IMR-90 (cell line): Measurements from ENCODE around the gene HYAL1.

Experiments
- CEBPB ChIP-seq: IDR thresholded peaks from 2 replicates; pipeline ENCODE4 v1.6.1; 2012; ENCODE audit warnings: low read depth, low read length, improper control_type of control experiment
- CHD1 ChIP-seq: IDR thresholded peaks from 2 replicates; pipeline ENCODE4 v1.6.1; 2012; ENCODE audit warnings: low read depth, low read length, improper control_type of control experiment
- CTCF ChIP-seq: conservative IDR thresholded peaks from 2 replicates; pipeline ENCODE4 v1.5.1; 2012; ENCODE audit warnings: mild to moderate bottlenecking, low read depth, low read length, improper control_type of control experiment
- FOS ChIP-seq: fragments of 150-350 bp; IDR thresholded peaks from 2 replicates; pipeline ENCODE4 v1.6.1; 2016; ENCODE audit warnings: low read depth, low read length
- MAZ ChIP-seq: IDR thresholded peaks from 2 replicates; pipeline ENCODE4 v1.6.1; 2012; ENCODE audit warnings: low read depth, mild to moderate bottlenecking, low read length, improper control_type of control experiment, moderate library complexity, borderline replicate concordance
- MXI1 ChIP-seq: IDR thresholded peaks from 2 replicates; pipeline ENCODE4 v1.6.1; 2012; ENCODE audit warnings: low read depth, mild to moderate bottlenecking, low read length, moderate library complexity, borderline replicate concordance
- POLR2A ChIP-seq: IDR thresholded peaks from 2 replicates; pipeline ENCODE4 v1.6.1; 2012; ENCODE audit warnings: mild to moderate bottlenecking, low read depth, low read length
- RCOR1 ChIP-seq: IDR thresholded peaks from 2 replicates; pipeline ENCODE4 v1.6.1; 2012; ENCODE audit warnings: mild to moderate bottlenecking, low read length, improper control_type of control experiment; ENCODE audit not compliant: insufficient replicate concordance
- RFX5 ChIP-seq: IDR thresholded peaks from 2 replicates; pipeline ENCODE4 v1.8.0; 2012; ENCODE audit warnings: low read depth, mild to moderate bottlenecking, low read length, moderate library complexity
- SMC3 ChIP-seq: fragments of 150-350 bp; IDR thresholded peaks from 2 replicates; pipeline ENCODE4 v1.6.1; 2016; ENCODE audit warnings: low read depth, mild to moderate bottlenecking, antibody characterized with exemption, low read length, moderate library complexity
- USF2 ChIP-seq: fragments of 150-350 bp; IDR thresholded peaks from 2 replicates; pipeline ENCODE4 v1.6.1; 2017; ENCODE audit warnings: mild to moderate bottlenecking, antibody characterized with exemption, low read length, low read depth

GRCh38 chr3:50314816-50315215, 11.4 kb upstream of the HYAL1 start:
- TF ChIP-seq FOS, result no peak
- no peak for TF ChIP-seq CHD1
- TF ChIP-seq USF2, result no peak
- no peak for TF ChIP-seq CTCF
- no peak for TF ChIP-seq SMC3
- no peak for TF ChIP-seq POLR2A
- TF ChIP-seq MAZ, result no peak
- no peak for TF ChIP-seq RFX5
- TF ChIP-seq CEBPB, result no peak
- TF ChIP-seq RCOR1, result no peak
- TF ChIP-seq MXI1, result no peak
